ENCODE data around the gene IGSF8.
"Not testable (repeated sequence)": the region's sequence is repeated elsewhere in the genome, so short reads cannot be mapped to it uniquely, and the experiment has no call there.

The IGSF8 gene

DNA sequence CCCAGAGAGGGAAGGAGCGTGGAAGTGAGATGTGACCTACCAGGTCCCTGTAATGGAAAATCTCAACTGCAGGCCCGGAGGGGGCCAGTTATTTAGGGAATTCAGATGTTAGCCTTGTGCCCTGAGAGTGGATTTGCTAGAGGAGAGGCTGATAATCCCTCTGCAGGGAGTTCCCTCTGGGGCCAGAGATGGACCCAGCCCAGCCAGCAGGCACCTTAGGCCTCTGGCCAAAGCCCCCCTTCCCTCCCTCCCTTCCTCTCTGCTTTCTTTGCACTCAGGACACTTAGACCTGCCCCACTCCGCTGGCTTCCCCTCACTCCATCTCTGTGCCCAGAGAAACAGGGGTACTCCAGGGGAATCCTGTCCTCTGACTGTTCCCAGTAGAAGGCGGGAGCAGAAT is 15.7 kb upstream of the IGSF8 start:
- H3K27ac Mint-ChIP-seq, result no peak overlapping the region
- H3K27me3 Mint-ChIP-seq (ENCODE audit: low read depth, poor library complexity), result peaks cover 15% of the 10 kb centered on the region
- TF ChIP-seq, protein P1, sequence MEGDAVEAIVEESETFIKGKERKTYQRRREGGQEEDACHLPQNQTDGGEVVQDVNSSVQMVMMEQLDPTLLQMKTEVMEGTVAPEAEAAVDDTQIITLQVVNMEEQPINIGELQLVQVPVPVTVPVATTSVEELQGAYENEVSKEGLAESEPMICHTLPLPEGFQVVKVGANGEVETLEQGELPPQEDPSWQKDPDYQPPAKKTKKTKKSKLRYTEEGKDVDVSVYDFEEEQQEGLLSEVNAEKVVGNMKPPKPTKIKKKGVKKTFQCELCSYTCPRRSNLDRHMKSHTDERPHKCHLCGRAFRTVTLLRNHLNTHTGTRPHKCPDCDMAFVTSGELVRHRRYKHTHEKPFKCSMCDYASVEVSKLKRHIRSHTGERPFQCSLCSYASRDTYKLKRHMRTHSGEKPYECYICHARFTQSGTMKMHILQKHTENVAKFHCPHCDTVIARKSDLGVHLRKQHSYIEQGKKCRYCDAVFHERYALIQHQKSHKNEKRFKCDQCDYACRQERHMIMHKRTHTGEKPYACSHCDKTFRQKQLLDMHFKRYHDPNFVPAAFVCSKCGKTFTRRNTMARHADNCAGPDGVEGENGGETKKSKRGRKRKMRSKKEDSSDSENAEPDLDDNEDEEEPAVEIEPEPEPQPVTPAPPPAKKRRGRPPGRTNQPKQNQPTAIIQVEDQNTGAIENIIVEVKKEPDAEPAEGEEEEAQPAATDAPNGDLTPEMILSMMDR (IDR thresholded peaks at IDR 0.05), result no peak
- no peaks in the 10 kb centered on the region for H3K36me3 Mint-ChIP-seq (ENCODE audit: low read depth)
- no peak for DNase-seq
- peaks cover 90% of the 10 kb centered on the region for H3K4me1 Mint-ChIP-seq
- no peak overlapping the region for H3K4me3 Mint-ChIP-seq
- H3K9me3 Mint-ChIP-seq, result no peaks in the 10 kb centered on the region

GRCh38 chr1:160113407-160113806 is 15.0 kb upstream of the IGSF8 start:
- Mint-ChIP-seq H3K4me3 (no peak overlapping the region), H3K4me1 (peaks cover 90% of the 10 kb centered on the region), H3K27ac (no peak overlapping the region), H3K27me3 (ENCODE audit: low read depth, poor library complexity) (peaks cover 17% of the 10 kb centered on the region), H3K36me3 (ENCODE audit: low read depth) (no peaks in the 10 kb centered on the region), H3K9me3 (no peaks in the 10 kb centered on the region)
- no peak for DNase-seq
- TF ChIP-seq, protein P1 (IDR thresholded peaks at IDR 0.05), result no peak

DNA sequence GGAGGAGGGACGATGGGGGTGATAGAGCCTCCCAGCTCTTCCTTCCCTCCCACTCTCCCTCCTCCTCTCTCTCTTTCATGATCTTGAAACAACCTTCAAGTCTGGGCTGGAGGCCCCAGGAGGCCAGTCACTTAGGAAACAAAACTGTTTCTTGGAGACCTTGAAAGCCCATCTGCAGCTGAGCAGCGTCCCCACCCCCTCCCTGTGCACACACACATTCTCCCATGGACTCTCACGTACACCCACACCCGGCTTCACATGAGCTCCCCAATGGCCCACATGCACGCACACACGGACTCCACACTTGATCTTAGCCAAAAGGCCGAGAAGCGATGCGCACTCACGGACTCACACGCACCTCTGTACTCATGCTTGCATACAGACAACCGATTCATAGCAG is 13.9 kb upstream of the IGSF8 start:
- H3K4me3 Mint-ChIP-seq, result peak overlapping the region; percentile 5
- no peak overlapping the region for H3K27ac Mint-ChIP-seq
- H3K9me3 Mint-ChIP-seq, result no peaks in the 10 kb centered on the region
- peaks cover 85% of the 10 kb centered on the region for H3K4me1 Mint-ChIP-seq
- DNase-seq, result no peak
- H3K36me3 Mint-ChIP-seq (ENCODE audit: low read depth), result no peaks in the 10 kb centered on the region
- peaks cover 14% of the 10 kb centered on the region for H3K27me3 Mint-ChIP-seq (ENCODE audit: low read depth, poor library complexity)
- TF ChIP-seq, protein P1 (IDR thresholded peaks at IDR 0.05), result no peak

DNA sequence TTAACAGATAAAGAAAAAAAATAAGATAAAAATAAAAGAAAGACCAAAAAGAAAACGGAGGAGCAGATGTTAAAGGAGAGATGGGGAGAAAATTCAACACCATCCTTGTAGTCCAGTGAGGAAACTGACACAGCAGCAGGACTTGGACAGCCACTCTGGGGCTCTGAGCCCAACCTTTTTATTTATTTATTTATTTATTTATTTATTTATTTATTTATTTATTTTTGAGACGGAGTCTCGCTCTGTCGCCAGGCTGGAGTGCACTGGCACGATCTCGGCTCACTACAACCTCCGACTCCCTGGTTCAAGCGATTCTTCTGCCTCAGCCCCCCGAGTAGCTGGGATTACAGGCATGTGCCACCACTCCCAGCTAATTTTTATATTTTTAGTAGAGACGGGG is 13.0 kb upstream of the IGSF8 start:
- H3K27ac Mint-ChIP-seq; H3K9me3 Mint-ChIP-seq; H3K4me3 Mint-ChIP-seq; H3K36me3 Mint-ChIP-seq (ENCODE audit: low read depth); DNase-seq: not testable (repeated sequence)
- H3K27me3 Mint-ChIP-seq (ENCODE audit: low read depth, poor library complexity), result peaks cover 11% of the 10 kb centered on the region
- peaks cover 85% of the 10 kb centered on the region for H3K4me1 Mint-ChIP-seq

DNA sequence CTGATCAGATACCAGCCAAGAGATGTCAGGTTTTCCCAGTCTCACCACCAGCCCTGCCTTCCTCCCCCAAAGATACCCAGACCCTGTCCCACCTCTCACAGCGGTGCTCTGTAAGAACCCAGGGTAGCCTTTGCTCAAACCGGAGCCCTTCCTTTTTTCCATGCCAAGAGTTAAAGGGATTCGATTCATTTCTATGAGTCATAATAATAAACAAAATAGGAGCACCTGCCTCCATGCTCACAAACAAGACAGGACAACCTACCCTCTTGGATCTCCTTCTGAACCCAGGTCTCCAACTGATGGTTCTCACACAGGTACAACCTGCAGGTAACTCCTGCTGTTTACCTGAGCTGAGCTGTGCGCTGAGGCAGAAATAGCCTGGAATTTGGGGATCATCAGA is 11.3 kb upstream of the IGSF8 start:
- TF ChIP-seq, protein P1 (IDR thresholded peaks at IDR 0.05), result no peak
- Mint-ChIP-seq H3K4me1 (peaks cover 79% of the 10 kb centered on the region), H3K9me3 (no peaks in the 10 kb centered on the region), H3K27me3 (ENCODE audit: low read depth, poor library complexity) (peaks cover 14% of the 10 kb centered on the region), H3K27ac (peak overlapping the region; percentile 77), H3K36me3 (ENCODE audit: low read depth) (no peaks in the 10 kb centered on the region), H3K4me3 (no peak overlapping the region)
- no peak for DNase-seq

DNA sequence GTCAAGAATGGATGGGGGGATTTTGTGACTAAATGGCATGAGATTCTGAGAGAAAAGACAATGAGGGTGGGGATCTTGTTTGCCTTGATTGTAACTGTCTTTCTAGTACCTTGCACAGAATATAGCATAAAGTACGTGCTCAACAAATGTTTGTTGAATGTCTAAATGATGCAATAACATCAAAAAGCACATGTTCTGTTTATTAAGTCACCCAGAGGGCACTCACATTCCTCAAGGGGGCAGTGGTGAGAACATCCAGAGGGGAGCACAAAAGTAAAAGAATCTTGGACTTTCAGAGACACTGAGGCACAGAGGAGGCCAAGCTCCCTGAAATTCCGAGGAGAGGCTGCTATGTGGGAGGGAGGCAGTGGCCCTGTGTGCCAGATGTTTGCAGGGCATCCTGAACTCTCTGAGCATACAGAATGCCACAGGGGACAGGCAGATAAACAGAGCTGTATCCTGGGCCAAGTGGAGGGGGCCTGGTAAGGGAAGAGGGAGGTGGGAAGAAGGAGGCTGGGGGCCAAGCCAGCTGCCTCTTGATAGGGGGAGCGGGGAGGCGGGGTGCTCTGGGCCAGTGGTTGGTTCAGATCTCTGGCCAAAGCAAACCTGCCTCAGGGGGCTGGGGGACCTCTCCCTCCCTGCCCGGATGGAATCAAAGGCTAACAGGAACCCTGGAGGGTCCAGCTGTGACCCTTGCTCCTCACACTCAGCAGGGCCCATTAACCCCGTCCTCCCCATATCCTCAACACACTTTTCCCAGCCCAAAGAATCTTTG is 10.7 kb upstream of the IGSF8 start:
- Mint-ChIP-seq H3K4me1 (peaks cover 80% of the 10 kb centered on the region), H3K27me3 (ENCODE audit: low read depth, poor library complexity) (peaks cover 14% of the 10 kb centered on the region), H3K4me3 (peak overlapping the region; percentile 34), H3K9me3 (no peaks in the 10 kb centered on the region), H3K27ac (peak overlapping the region; percentile 77), H3K36me3 (ENCODE audit: low read depth) (no peaks in the 10 kb centered on the region)
- peak; percentile 41 for DNase-seq
- TF ChIP-seq, protein P1 (IDR thresholded peaks at IDR 0.05), result peak; percentile 42

Data from nephron progenitor cell (in vitro differentiated cells).